Pons (tissue), 1 donor: ENCODE data around the gene CCDC7.
"Not testable (repeated sequence)": the region's sequence is repeated elsewhere in the genome, so short reads cannot be mapped to it uniquely, and the experiment has no call there.

Experiments
- DNase-seq: peaks from one replicate; pipeline ENCODE4 v3.0.0-alpha.2; 2016; ENCODE audit warnings: low spot score

CCDC7 gene

DNA sequence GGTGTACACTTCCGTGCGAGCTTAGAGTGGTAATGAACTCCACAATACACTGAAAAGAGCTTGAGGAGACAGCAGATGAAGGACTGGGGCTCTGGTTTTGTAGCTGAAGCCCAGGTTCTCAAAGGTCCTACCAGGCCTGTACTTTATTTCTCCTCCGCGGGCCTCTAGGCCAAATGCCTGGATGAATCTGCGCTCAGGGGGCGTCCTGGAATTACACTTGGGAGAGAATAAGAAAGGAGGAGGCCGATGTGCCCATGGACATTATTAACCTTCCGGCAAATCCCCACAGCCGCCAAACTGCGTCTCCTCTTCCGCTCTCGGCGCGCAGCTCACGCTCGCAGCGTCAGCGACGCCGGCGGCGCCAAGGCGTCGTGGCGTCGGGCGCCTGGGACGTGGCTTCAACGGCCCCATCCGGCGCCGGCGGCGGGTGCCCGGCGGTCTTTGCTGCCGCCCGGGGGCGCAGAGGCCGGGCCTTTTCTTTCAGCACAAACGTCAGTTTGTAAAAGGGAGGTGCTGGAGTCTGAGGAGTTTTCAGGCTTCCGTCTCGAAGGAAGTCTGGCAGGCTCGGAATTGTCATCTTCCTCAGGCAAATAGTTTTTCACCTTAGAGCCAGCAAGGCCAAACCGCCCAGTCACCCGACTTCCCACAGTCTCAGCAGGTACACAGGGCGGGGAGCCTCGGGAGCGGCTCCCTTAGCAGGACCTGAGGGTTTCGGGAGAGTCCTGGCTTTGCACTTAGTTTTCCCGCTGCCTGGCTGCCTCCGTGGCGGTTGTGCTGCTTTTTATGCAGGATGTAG, at the start of gene CCDC7:
Gene CCDC7 (plus strand): TSS at position 401 of the 796 bp plus-strand sequence. CDS start 5,503 bp downstream, outside the sequence.
- peak; percentile 83 for DNase-seq

DNA sequence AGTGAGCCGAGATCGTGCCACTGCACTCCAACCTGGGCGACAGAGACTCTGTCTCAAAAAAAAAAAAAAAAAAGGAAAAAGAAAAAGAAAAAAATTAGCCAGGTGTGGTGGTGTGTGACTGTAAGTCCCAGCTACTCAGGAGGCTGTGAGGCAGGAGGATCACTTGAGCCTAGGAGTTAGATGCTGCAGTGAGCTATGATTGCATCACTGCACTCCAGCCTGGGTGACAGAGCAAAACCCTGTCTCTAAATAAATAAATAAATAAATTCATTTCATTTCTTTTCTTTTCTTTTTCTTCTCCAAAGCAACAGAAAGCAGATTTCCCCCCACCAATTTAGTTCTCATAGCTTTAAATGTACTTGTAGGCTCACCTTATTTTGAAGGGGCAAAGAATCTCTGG, 48.8 kb upstream of the CCDC7 start:
- DNase-seq = not testable (repeated sequence)

GRCh38 chr10:32399720-32400119, 46.2 kb upstream of the CCDC7 start:
- not testable (repeated sequence) for DNase-seq

DNA sequence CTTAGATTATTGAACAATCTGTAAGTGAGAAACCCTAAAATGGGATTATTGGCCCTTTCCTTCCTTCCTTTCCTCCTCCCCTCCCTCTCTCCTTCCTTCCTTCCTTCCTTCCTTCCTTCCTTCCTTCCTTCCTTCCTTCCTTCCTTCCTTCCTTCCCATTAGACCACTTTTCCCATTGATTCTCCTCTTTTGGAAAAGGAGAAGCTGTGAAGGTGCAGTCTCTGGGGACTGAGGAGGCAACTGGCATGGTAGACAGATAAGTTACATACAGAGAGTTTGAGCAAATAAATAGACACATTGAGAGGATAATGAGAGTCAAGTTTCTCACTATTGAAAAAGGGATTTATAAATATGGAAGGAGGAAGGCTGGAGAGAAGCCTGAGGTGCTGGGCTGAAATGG, 45.0 kb upstream of the CCDC7 start:
- no peak for DNase-seq

DNA sequence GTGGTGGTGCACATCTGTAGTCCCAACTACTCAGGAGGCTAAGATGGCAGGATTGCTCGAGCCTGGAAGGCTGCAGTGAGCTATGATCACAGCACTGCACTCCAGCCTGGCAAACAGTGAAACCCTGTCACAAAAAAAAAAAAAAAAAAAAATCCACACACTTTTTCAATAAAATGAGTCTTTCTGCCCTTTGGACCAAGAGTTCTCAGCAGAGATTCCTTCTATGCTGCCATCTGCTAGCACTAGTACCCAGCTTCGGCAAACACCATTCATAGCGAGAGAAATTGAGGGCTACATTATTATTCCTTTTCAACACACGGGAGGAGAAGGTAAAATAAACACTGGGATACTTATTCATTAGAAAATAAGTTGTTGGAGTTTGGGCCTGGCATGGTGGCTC, 43.4 kb upstream of the CCDC7 start:
- no peak for DNase-seq

DNA sequence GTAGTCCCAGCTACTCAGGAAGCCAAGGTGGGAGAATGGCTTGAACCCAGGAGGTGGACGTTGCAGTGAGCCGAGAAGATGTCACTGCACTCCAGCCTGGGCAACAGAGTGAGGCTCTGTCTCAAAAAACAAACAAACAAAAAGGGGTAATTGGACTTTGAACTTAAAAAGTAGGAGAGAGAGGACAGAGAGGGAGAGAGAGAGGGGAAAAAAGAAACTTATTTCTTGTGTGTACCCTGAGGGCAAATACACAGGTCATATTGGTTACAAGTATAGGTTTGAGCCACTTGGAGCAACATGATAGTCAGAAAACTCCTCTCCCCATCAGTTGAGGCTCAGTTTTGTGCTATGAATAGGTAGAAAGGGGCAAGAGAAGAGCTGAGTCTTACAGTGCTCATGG, 42.8 kb upstream of the CCDC7 start:
- DNase-seq = no peak

DNA sequence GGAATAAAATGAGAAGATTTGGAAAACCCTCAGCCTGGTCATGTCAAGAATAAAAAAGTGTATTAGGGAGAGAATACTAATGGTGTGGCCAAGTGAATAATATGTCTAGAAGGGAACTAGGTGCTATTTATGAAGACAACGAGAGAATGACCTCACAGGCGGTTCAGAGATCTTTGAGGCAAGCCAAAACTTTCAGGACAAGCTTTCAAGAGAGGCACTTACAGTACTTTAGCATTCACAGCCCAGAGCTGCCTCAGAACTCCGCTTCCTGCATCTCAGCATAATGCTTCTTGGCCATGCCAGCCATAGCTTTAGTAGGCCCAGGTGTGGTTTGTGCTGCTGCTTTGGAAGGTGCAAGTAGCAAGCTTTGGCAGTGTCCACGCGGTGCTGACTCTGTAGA, 37.2 kb upstream of the CCDC7 start:
- no peak for DNase-seq

DNA sequence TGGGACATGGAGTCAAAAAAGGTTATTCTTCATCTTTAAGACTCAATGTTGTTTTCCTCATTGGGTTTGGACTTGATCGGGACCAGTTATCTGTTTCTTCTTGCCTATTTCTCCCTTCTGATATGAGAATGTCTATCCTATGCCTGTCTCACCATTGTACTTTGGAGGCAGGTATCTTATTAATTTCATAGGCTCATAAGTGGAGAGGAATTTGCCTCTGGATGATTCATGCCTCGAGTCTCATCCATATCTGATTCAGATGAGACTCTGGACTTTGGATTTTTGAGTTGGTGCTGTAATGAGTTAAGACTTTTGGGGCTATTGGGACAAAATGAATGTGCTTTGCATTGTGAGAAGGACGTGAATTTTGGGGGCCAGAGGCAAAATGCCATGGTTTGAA, 36.2 kb upstream of the CCDC7 start:
- no peak for DNase-seq

DNA sequence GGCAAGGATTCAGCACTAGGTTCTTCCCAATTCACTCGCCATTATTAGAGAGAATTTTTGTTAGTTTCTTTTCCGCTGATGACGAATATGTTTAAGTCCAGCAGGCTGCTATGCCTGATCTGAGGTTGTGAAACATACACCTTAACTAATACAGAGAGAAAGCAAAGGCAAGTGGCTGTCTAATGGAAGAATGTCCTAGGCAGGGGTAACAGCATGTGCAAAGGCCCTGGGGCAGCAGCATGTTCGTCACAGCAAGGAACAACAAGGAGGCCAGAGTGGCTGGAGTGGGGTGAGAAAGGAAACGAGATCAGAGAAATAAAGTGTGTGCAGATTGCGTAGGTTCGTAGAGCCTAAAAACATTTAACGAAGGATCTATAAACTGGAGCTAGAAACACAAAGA, 35.4 kb upstream of the CCDC7 start:
- DNase-seq = no peak

DNA sequence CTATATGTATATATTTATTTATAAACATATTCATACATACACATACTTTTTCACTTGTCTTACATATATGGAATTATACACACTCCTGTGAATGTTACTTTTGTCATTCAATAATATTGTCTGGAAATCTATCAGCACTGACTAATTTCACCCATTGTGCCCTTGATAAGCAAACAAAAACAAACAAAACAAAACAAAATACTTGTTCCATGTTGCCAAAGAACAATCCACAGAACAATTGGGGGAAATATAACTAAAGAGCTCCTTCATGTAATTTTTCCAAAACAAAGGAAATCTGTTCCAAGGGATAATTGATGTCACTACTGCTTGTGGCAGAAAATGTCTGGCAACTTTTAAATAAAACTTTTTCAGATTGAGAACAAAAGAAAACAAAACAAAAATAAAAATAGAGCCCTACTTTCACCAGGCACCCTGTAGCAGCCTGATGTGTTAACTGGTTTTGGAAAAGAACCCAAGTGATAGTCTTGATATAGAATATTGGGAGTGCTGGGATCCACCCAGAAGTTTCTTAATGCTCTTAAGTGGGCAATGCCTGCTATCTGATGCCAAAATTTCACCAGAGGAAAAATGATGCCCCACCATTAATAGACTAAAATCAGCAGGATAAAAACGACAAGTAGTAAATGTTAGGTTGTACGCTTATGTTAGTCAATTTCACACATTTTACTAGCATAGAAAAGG, 34.0 kb upstream of the CCDC7 start:
- peak; percentile 9 for DNase-seq

GRCh38 chr10:32412499-32412853, 33.5 kb upstream of the CCDC7 start:
- DNase-seq = no peak

DNA sequence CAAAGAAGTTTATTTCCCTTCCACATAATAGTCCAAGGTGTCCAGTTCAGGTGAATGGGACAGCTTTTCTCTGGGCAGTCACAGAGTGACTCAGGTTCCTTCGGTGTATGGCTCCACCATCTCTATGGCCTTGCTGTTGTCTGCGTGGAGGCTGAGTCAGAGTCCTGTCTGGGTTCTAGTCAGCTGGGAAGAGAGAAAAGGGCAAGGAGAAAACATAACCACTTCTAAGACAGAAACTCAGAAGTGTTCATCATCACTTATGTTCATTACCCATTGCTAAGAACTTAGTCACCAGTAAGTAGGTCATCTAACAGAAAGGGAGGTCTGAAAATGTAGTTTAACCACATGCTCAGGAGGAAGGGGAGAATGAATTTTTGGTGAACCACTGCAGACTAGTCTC, 32.4 kb upstream of the CCDC7 start:
- no peak for DNase-seq

DNA sequence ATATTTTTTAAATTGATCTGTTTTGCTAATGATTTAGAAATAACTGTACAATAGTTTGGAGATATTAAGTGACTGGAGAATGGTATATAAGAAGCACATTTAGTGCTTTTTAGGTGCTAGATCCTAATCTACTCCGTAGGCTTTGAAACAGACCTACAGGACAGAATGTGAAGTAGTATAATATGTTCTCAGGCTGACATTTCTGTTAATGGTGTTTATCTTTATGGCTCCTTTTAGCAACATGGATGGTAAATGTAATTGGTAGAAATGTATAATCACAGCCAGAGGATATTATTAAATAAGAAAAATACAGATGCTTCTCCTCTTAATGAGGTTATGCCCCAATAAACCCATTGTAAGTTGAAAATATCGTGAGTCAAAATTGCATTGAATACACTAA, 30.6 kb upstream of the CCDC7 start:
- DNase-seq = no peak

DNA sequence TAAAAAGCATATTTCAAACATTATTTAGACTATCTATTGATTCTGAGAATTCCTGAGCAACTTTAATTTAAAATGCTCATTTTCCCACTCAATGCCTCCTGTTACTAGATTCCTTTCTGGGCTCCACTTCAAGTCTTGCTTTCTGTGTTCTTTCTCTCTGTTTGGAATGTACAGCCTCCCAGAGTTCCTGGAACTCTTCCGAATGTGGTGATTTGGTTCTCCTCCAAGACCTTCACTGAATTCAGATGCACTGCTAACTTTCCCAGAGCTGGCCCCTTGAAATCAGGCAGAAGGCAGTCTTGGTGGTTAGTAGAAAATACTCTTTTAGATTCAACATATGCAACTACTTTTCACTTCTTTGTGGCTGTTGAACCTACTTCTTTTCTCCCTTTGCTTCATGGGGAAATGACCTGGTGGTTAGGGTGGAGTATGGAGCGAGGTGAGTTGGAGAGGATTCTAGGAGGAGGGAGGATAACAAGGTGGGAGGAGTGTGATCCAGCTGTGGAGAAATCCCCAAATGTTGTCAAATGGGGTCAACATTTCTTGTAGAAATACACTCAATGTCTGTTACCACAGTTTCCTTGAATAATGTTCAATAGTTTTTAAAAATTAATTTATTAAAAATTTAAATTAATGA, 27.9 kb upstream of the CCDC7 start:
- peak; percentile 63 for DNase-seq

DNA sequence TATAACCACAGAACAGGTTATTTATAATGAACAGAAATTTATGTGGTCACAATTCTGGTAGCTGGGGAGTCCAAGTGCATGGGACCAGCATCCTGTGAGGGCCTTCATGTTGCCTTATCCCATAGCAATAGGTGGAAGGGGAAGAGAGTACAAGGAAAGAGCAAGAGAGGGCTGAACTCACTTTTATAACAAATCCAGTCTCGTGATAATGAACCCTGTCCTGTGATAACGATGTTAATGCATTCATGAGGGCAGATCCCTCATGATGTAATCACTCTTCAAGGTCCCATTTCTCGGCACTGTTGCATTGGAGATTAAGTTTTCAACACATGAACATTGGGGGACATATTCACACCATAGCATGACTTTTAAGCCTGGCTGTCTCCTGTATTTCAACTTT, 27.4 kb upstream of the CCDC7 start:
- DNase-seq = no peak

DNA sequence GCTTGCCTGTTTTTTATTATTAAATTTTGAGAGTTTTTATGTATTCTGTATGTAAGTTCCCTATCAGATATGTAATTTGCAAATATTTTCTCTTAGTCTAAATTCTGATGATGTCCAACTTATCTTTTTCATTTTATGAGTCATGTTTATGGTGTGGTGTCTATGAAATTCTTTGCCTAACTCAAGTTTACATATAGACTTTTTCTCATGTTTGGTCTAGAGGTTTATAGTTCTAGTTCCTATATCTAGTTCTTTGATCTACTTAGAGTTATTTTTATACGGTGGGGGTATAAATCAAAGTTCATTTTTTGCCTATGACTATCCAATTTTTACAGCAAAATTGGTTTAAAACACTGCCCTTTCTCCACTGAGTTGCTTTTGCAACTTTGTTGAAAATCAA, 26.3 kb upstream of the CCDC7 start:
- DNase-seq = no peak

- DNase-seq = no peak
Observed at GRCh38 chr10:32426186-32426585, 19.8 kb upstream of the CCDC7 start.

- no peak for DNase-seq
Observed at GRCh38 chr10:32433542-32433941, 12.4 kb upstream of the CCDC7 start.

- no peak for DNase-seq
Observed at GRCh38 chr10:32436215-32436614, 9.7 kb upstream of the CCDC7 start.

DNA sequence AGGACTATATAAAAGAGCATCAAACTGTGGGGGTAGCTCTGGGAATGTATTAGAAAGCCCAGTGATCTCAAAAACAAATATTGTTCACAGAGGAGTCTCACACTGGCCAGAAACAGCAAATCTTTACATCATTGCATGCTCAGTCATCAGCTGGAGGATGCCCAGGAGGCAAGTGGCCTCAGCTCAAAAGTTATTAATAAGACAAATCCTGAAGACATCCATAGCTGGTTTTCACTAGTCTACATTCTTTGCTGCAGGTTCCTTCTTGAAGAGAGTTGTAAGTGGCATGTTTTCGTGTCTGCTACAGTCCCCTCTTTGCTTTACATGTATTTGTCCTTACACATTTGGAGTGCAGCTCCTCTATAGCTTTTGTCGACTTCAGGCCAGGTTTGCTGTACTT, 8.6 kb upstream of the CCDC7 start:
- DNase-seq = no peak

- DNase-seq = no peak
Observed at GRCh38 chr10:32445036-32445435, 904 bp upstream of the CCDC7 start.

- peak; percentile 52 for DNase-seq
Observed at GRCh38 chr10:32446536-32447406, 831 bp downstream of the CCDC7 start.
